WTC11 (cell line): ENCODE measurements around the gene MEIS1. TPM values are rescaled to one million over a fixed set of nuclear protein-coding genes. Genes with fewer than 3 reads are reported as not detected.
A peak's percentile ranks its signal among the peaks of the same experiment; 100 is the strongest.

Experiments used
- ATAC-seq: fragments of 200-7000 bp; cut with Tn5 transposase; 2 replicates; pipeline ENCODE4 v1.10.0; 2021; ENCODE audit warnings: mild to moderate bottlenecking, moderate library complexity
- CTCF ChIA-PET: fragments of 300-600 bp; sonication (Branson Sonifier 250); formaldehyde crosslinking; loops from one replicate; lab custom pipeline; 2021; ENCODE audit warnings: antibody characterized with exemption; lab: Charles Lee
- POLR2A ChIA-PET: fragments of 350-600 bp; sonication (Branson Sonifier 250); formaldehyde crosslinking; loops from one replicate; lab custom pipeline; 2021; ENCODE audit warnings: antibody characterized with exemption; lab: Charles Lee
- DNase-seq: peaks from one replicate; pipeline ENCODE4 v3.0.0; 2021; ENCODE audit warnings: low spot score
- H3K27ac Mint-ChIP-seq: 2 replicates; pipeline ENCODE4 v1.8.0; 2021; ENCODE audit warnings: mixed read lengths
- H3K27me3 Mint-ChIP-seq: 2 replicates; pipeline ENCODE4 v1.8.0; 2021; ENCODE audit warnings: low read depth, mild to moderate bottlenecking, moderate library complexity, mixed read lengths
- H3K36me3 Mint-ChIP-seq: 2 replicates; pipeline ENCODE4 v1.8.0; 2021; ENCODE audit warnings: mixed read lengths
- H3K4me1 Mint-ChIP-seq: 2 replicates; pipeline ENCODE4 v1.8.0; 2022; ENCODE audit warnings: mixed read lengths
- H3K4me3 Mint-ChIP-seq: 2 replicates; pipeline ENCODE4 v1.8.0; 2021; ENCODE audit warnings: mild to moderate bottlenecking, moderate library complexity, mixed read lengths
- H3K9me3 Mint-ChIP-seq: 2 replicates; pipeline ENCODE4 v1.8.0; 2021; ENCODE audit warnings: mixed read lengths
- CREM ChIP-seq: sonication (generic); formaldehyde crosslinking; IDR thresholded peaks from 2 replicates; pipeline ENCODE4 v1.8.1; 2022; ENCODE audit warnings: mild to moderate bottlenecking, missing genetic modification reagents, moderate library complexity
- ETV6 ChIP-seq: sonication (generic); formaldehyde crosslinking; IDR thresholded peaks from 2 replicates; pipeline ENCODE4 v1.8.1; 2022; ENCODE audit warnings: mild to moderate bottlenecking, missing genetic modification reagents
- FOXP1 ChIP-seq: sonication (generic); formaldehyde crosslinking; IDR thresholded peaks from 2 replicates; pipeline ENCODE4 v1.8.0; 2022; ENCODE audit warnings: missing genetic modification reagents, mild to moderate bottlenecking, moderate library complexity, borderline replicate concordance
- GRHL2 ChIP-seq: fragments of 250-450 bp; sonication (Bioruptor Pico); IDR thresholded peaks from 2 replicates; pipeline ENCODE4 v1.8.0; 2022; ENCODE audit warnings: mild to moderate bottlenecking, moderate library complexity; ENCODE audit not compliant: insufficient replicate concordance, severe bottlenecking
- JAZF1 ChIP-seq: fragments of 250-450 bp; sonication (Bioruptor Pico); IDR thresholded peaks from 2 replicates; pipeline ENCODE4 v1.9.0; 2021; ENCODE audit warnings: moderate library complexity, mild to moderate bottlenecking, inconsistent platforms
- JUN ChIP-seq: sonication (generic); formaldehyde crosslinking; IDR thresholded peaks from 2 replicates; pipeline ENCODE4 v1.8.0; 2023; ENCODE audit warnings: mild to moderate bottlenecking, missing genetic modification reagents
- MYBL2 ChIP-seq: sonication (generic); formaldehyde crosslinking; IDR thresholded peaks from 2 replicates; pipeline ENCODE4 v1.8.1; 2023; ENCODE audit warnings: mild to moderate bottlenecking, moderate library complexity, missing genetic modification reagents
- NFE2L1 ChIP-seq: sonication (generic); formaldehyde crosslinking; IDR thresholded peaks from 2 replicates; pipeline ENCODE4 v1.8.1; 2023; ENCODE audit warnings: missing genetic modification reagents
- NFYB ChIP-seq: sonication (generic); formaldehyde crosslinking; conservative IDR thresholded peaks from 2 replicates; pipeline ENCODE4 v1.8.0; 2022; ENCODE audit warnings: low read depth, missing genetic modification reagents
- TP53 ChIP-seq: sonication (generic); formaldehyde crosslinking; IDR thresholded peaks from 2 replicates; pipeline ENCODE4 v1.8.1; 2023; ENCODE audit warnings: mild to moderate bottlenecking, missing genetic modification reagents
- ZNF263 ChIP-seq: sonication (generic); formaldehyde crosslinking; IDR thresholded peaks from 2 replicates; pipeline ENCODE4 v1.8.1; 2022; ENCODE audit warnings: low read depth, mild to moderate bottlenecking, moderate library complexity, missing genetic modification reagents
- ZNF416 ChIP-seq: fragments of 250-450 bp; sonication (Bioruptor Pico); IDR thresholded peaks from 2 replicates; pipeline ENCODE4 v1.9.0; 2021; ENCODE audit warnings: mild to moderate bottlenecking, inconsistent platforms
- ZNF423 ChIP-seq: fragments of 250-450 bp; sonication (Bioruptor Pico); IDR thresholded peaks from 2 replicates; pipeline ENCODE4 v2.1.2; 2022; ENCODE audit warnings: mild to moderate bottlenecking, moderate library complexity
- total RNA-seq: library from RNA; stranded (reverse); gene quantifications from 3 replicates; pipeline ENCODE4 v1.2.3, GENCODE V29; 2021
- TF ChIP-seq, protein P1 (sequence below): fragments of 250-450 bp; sonication (Bioruptor Pico); IDR thresholded peaks from 2 replicates; pipeline ENCODE4 v1.9.0; 2021; ENCODE audit warnings: mild to moderate bottlenecking, borderline replicate concordance
- TF ChIP-seq, protein P2 (sequence below): sonication (generic); formaldehyde crosslinking; conservative IDR thresholded peaks from 2 replicates; pipeline ENCODE4 v1.8.1; 2022; ENCODE audit warnings: mild to moderate bottlenecking, missing genetic modification reagents
- TF ChIP-seq, protein P3 (sequence below): sonication (generic); formaldehyde crosslinking; IDR thresholded peaks from 2 replicates; pipeline ENCODE4 v1.8.1; 2023; ENCODE audit warnings: mild to moderate bottlenecking, missing genetic modification reagents
- TF ChIP-seq, protein P4 (sequence below): sonication (generic); formaldehyde crosslinking; IDR thresholded peaks from 2 replicates; pipeline ENCODE4 v1.8.0; 2022; ENCODE audit warnings: mild to moderate bottlenecking, missing genetic modification reagents
- TF ChIP-seq, protein P5 (sequence below): sonication (generic); formaldehyde crosslinking; IDR thresholded peaks from 2 replicates; pipeline ENCODE4 v1.8.0; 2022; ENCODE audit warnings: missing genetic modification reagents
- TF ChIP-seq, protein P6 (sequence below): sonication (generic); formaldehyde crosslinking; conservative IDR thresholded peaks from 2 replicates; pipeline ENCODE4 v1.8.1; 2023; ENCODE audit warnings: mild to moderate bottlenecking, low read depth, missing genetic modification reagents, moderate library complexity
- TF ChIP-seq, protein P7 (sequence below): sonication (generic); formaldehyde crosslinking; IDR thresholded peaks from 2 replicates; pipeline ENCODE4 v1.8.1; 2022; ENCODE audit warnings: mild to moderate bottlenecking, missing genetic modification reagents, moderate library complexity, borderline replicate concordance

MEIS1 gene
- total RNA-seq, 1 experiment from 2014 or later, result 0.48 TPM

DNA sequence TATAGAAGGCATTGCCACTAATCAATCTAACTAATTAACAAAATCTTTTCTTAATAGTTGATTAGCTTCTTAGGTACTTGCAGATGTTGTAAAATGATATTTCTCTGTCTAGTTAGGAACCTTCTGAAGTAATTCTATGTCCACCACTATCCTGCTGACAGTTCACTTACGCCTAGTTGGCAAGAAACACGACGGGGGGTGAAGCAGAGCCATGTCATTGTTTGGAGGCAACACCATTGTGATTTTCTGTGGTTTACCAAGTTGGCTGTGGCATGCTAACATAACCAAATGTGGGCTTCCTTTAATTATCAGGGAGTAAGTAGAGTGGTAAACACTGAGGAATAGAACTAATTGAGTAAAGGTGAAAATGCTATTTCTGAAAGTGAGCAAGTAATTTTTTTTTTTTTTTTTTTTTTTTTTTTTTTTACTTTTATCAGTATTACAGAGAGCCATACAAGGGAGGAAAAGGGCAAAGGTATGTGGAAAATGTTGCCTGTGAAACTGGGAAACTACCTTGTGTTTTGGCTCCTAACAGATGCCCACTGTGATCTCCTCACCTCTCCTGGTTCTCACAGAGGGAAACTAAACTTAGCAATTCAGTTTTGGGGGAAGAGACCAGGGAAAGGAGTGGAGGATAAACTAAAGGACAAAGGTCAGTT, 126.8 kb downstream of the MEIS1 start (continued):
- TF ChIP-seq ZNF263, result no peak

DNA sequence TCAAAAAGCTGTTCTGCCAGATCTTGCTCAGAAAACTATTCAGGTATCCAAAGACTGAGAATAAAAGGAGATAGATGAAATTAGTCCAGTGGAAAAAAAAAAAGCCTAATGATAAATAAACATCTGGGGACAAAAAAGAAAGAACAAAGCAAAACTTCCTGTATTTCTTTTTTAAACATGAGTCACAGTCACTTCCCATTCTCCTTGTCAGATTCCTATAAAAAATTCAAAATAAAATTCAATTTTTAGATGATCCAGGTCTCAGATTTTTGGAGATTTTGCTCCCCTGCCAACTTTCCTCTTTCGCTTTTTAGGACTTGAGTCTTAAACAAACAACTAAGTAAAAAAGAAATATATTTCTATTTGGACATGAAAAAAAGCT, 127.4 kb downstream of the MEIS1 start:
- H3K4me1 Mint-ChIP-seq, result peaks cover 23% of the 10 kb centered on the region
- no peak overlapping the region for H3K4me3 Mint-ChIP-seq
- no peak for TF ChIP-seq ETV6 (CRISPR knock-in tag)
- TF ChIP-seq TP53, result no peak
- TF ChIP-seq NFYB (CRISPR knock-in tag), result no peak
- no peak for TF ChIP-seq GRHL2 (CRISPR knock-in tag)
- TF ChIP-seq, protein P1, sequence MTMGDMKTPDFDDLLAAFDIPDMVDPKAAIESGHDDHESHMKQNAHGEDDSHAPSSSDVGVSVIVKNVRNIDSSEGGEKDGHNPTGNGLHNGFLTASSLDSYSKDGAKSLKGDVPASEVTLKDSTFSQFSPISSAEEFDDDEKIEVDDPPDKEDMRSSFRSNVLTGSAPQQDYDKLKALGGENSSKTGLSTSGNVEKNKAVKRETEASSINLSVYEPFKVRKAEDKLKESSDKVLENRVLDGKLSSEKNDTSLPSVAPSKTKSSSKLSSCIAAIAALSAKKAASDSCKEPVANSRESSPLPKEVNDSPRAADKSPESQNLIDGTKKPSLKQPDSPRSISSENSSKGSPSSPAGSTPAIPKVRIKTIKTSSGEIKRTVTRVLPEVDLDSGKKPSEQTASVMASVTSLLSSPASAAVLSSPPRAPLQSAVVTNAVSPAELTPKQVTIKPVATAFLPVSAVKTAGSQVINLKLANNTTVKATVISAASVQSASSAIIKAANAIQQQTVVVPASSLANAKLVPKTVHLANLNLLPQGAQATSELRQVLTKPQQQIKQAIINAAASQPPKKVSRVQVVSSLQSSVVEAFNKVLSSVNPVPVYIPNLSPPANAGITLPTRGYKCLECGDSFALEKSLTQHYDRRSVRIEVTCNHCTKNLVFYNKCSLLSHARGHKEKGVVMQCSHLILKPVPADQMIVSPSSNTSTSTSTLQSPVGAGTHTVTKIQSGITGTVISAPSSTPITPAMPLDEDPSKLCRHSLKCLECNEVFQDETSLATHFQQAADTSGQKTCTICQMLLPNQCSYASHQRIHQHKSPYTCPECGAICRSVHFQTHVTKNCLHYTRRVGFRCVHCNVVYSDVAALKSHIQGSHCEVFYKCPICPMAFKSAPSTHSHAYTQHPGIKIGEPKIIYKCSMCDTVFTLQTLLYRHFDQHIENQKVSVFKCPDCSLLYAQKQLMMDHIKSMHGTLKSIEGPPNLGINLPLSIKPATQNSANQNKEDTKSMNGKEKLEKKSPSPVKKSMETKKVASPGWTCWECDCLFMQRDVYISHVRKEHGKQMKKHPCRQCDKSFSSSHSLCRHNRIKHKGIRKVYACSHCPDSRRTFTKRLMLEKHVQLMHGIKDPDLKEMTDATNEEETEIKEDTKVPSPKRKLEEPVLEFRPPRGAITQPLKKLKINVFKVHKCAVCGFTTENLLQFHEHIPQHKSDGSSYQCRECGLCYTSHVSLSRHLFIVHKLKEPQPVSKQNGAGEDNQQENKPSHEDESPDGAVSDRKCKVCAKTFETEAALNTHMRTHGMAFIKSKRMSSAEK (CRISPR knock-in tag), result no peak
- no peak for TF ChIP-seq NFE2L1 (CRISPR knock-in tag)
- TF ChIP-seq, protein P2, sequence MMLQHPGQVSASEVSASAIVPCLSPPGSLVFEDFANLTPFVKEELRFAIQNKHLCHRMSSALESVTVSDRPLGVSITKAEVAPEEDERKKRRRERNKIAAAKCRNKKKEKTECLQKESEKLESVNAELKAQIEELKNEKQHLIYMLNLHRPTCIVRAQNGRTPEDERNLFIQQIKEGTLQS, result no peak
- TF ChIP-seq, protein P3, sequence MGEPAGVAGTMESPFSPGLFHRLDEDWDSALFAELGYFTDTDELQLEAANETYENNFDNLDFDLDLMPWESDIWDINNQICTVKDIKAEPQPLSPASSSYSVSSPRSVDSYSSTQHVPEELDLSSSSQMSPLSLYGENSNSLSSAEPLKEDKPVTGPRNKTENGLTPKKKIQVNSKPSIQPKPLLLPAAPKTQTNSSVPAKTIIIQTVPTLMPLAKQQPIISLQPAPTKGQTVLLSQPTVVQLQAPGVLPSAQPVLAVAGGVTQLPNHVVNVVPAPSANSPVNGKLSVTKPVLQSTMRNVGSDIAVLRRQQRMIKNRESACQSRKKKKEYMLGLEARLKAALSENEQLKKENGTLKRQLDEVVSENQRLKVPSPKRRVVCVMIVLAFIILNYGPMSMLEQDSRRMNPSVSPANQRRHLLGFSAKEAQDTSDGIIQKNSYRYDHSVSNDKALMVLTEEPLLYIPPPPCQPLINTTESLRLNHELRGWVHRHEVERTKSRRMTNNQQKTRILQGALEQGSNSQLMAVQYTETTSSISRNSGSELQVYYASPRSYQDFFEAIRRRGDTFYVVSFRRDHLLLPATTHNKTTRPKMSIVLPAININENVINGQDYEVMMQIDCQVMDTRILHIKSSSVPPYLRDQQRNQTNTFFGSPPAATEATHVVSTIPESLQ (CRISPR knock-in tag), result no peak
- TF ChIP-seq JUN (CRISPR knock-in tag), result no peak
- no peak for TF ChIP-seq CREM (CRISPR knock-in tag)
- TF ChIP-seq, protein P4, sequence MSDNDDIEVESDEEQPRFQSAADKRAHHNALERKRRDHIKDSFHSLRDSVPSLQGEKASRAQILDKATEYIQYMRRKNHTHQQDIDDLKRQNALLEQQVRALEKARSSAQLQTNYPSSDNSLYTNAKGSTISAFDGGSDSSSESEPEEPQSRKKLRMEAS (CRISPR knock-in tag), result no peak
- no peak for TF ChIP-seq JAZF1
- TF ChIP-seq FOXP1 (CRISPR knock-in tag), result no peak
- TF ChIP-seq, protein P5, sequence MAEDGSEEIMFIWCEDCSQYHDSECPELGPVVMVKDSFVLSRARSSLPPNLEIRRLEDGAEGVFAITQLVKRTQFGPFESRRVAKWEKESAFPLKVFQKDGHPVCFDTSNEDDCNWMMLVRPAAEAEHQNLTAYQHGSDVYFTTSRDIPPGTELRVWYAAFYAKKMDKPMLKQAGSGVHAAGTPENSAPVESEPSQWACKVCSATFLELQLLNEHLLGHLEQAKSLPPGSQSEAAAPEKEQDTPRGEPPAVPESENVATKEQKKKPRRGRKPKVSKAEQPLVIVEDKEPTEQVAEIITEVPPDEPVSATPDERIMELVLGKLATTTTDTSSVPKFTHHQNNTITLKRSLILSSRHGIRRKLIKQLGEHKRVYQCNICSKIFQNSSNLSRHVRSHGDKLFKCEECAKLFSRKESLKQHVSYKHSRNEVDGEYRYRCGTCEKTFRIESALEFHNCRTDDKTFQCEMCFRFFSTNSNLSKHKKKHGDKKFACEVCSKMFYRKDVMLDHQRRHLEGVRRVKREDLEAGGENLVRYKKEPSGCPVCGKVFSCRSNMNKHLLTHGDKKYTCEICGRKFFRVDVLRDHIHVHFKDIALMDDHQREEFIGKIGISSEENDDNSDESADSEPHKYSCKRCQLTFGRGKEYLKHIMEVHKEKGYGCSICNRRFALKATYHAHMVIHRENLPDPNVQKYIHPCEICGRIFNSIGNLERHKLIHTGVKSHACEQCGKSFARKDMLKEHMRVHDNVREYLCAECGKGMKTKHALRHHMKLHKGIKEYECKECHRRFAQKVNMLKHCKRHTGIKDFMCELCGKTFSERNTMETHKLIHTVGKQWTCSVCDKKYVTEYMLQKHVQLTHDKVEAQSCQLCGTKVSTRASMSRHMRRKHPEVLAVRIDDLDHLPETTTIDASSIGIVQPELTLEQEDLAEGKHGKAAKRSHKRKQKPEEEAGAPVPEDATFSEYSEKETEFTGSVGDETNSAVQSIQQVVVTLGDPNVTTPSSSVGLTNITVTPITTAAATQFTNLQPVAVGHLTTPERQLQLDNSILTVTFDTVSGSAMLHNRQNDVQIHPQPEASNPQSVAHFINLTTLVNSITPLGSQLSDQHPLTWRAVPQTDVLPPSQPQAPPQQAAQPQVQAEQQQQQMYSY (CRISPR knock-in tag), result no peak
- no peak for TF ChIP-seq ZNF416 (CRISPR knock-in tag)
- TF ChIP-seq, protein P6, sequence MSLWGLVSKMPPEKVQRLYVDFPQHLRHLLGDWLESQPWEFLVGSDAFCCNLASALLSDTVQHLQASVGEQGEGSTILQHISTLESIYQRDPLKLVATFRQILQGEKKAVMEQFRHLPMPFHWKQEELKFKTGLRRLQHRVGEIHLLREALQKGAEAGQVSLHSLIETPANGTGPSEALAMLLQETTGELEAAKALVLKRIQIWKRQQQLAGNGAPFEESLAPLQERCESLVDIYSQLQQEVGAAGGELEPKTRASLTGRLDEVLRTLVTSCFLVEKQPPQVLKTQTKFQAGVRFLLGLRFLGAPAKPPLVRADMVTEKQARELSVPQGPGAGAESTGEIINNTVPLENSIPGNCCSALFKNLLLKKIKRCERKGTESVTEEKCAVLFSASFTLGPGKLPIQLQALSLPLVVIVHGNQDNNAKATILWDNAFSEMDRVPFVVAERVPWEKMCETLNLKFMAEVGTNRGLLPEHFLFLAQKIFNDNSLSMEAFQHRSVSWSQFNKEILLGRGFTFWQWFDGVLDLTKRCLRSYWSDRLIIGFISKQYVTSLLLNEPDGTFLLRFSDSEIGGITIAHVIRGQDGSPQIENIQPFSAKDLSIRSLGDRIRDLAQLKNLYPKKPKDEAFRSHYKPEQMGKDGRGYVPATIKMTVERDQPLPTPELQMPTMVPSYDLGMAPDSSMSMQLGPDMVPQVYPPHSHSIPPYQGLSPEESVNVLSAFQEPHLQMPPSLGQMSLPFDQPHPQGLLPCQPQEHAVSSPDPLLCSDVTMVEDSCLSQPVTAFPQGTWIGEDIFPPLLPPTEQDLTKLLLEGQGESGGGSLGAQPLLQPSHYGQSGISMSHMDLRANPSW (CRISPR knock-in tag), result no peak
- TF ChIP-seq, protein P7, sequence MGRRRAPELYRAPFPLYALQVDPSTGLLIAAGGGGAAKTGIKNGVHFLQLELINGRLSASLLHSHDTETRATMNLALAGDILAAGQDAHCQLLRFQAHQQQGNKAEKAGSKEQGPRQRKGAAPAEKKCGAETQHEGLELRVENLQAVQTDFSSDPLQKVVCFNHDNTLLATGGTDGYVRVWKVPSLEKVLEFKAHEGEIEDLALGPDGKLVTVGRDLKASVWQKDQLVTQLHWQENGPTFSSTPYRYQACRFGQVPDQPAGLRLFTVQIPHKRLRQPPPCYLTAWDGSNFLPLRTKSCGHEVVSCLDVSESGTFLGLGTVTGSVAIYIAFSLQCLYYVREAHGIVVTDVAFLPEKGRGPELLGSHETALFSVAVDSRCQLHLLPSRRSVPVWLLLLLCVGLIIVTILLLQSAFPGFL (CRISPR knock-in tag), result no peak
- TF ChIP-seq ZNF423 (CRISPR knock-in tag), result no peak
- TF ChIP-seq MYBL2 (CRISPR knock-in tag), result no peak
- no peak for TF ChIP-seq ZNF263
- H3K36me3 Mint-ChIP-seq, result no peaks in the 10 kb centered on the region
- DNase-seq (no peak), ATAC-seq (no peak)
- ChIA-PET POLR2A (no interaction called here), CTCF (no interaction called here)
- H3K27me3 Mint-ChIP-seq, result no peaks in the 10 kb centered on the region
- peak overlapping the region; percentile 77; the same call in 1 of the 2 replicates for H3K27ac Mint-ChIP-seq
- H3K9me3 Mint-ChIP-seq, result no peaks in the 10 kb centered on the region
